CD14-positive monocyte (primary cell): Measurements from ENCODE around the gene PCCA. TPM values are rescaled to one million over a fixed set of nuclear protein-coding genes. Genes with fewer than 3 reads are reported as not detected.

ENCODE experiments used
- DNase-seq, 3 donors: peaks; one replicate each; pipeline ENCODE4 v3.0.0-alpha.2; 2011 to 2022
- H2AFZ ChIP-seq: 2 replicates; pipeline ENCODE4 v1.6.0; 2012; ENCODE audit warnings: mild to moderate bottlenecking, low read depth, low read length, inconsistent platforms; ENCODE audit not compliant: insufficient read depth, poor library complexity, severe bottlenecking
- H3K27ac ChIP-seq, 2 donors: 1 replicate in 1 of 2; 2 replicates in 1 of 2; pipeline ENCODE4 v1.5.1; 2012 to 2013; ENCODE audit warnings: low read length in 2 of 2, control low read depth in 1 of 2, inconsistent platforms in 1 of 2, low read depth in 1 of 2, mild to moderate bottlenecking in 1 of 2
- H3K27me3 ChIP-seq, 2 donors: one replicate each; pipeline versions ENCODE4 v1.6.0 to v1.6.1; 2011 to 2013; ENCODE audit warnings: low read length in 2 of 2; ENCODE audit not compliant: control insufficient read depth in 2 of 2, insufficient read depth in 2 of 2
- H3K36me3 ChIP-seq, 2 donors: replicated peaks in 1 of 2; 1 replicate in 1 of 2; 2 replicates in 1 of 2; pipeline versions ENCODE4 v1.5.1 to v1.6.1; 2012 to 2013; ENCODE audit warnings: low read length in 2 of 2, control low read depth in 1 of 2, inconsistent platforms in 1 of 2, mild to moderate bottlenecking in 1 of 2; ENCODE audit not compliant: insufficient read depth in 2 of 2, control insufficient read depth in 1 of 2
- H3K4me1 ChIP-seq, 2 donors: 1 replicate in 1 of 2; 2 replicates in 1 of 2; pipeline versions ENCODE4 v1.5.1 to v1.6.1; 2012 to 2013; ENCODE audit warnings: low read length in 2 of 2, control low read depth in 1 of 2, inconsistent platforms in 1 of 2, mild to moderate bottlenecking in 1 of 2, moderate library complexity in 1 of 2; ENCODE audit not compliant: insufficient read depth in 2 of 2, control insufficient read depth in 1 of 2
- H3K4me2 ChIP-seq: replicated peaks from 2 replicates; pipeline ENCODE3; 2012; ENCODE audit warnings: low read length, moderate library complexity, mild to moderate bottlenecking; ENCODE audit not compliant: poor library complexity, severe bottlenecking; ENCODE audit errors: extremely low read depth
- H3K4me3 ChIP-seq, 3 experiments: fragments of 200-600 bp in 1 of 3; sonication (generic) in 1 of 3; replicated peaks in 1 of 3; 1 replicate in 2 of 3; 2 replicates in 1 of 3; pipeline ENCODE4 v1.5.1; 2011 to 2013; ENCODE audit warnings: low read length in 3 of 3, mild to moderate bottlenecking in 3 of 3, control low read depth in 2 of 3, low read depth in 2 of 3, inconsistent platforms in 1 of 3, moderate library complexity in 1 of 3
- H3K79me2 ChIP-seq: 2 replicates; pipeline ENCODE4 v1.6.0; 2012; ENCODE audit warnings: mild to moderate bottlenecking, control low read depth, inconsistent platforms, low read length, moderate library complexity; ENCODE audit not compliant: insufficient read depth
- H3K9ac ChIP-seq: 2 replicates; pipeline ENCODE4 v1.6.0; 2017; ENCODE audit warnings: low read length, mild to moderate bottlenecking; ENCODE audit not compliant: insufficient read depth, poor library complexity, severe bottlenecking
- H3K9me3 ChIP-seq, 2 donors: replicated peaks in 1 of 2; 1 replicate in 1 of 2; 2 replicates in 1 of 2; pipeline versions ENCODE4 v1.5.1 to v1.6.1; 2012 to 2013; ENCODE audit warnings: low read length in 2 of 2, control low read depth in 1 of 2; ENCODE audit not compliant: control insufficient read depth in 1 of 2, insufficient read depth in 1 of 2
- H4K20me1 ChIP-seq: 2 replicates; pipeline ENCODE4 v1.6.0; 2012; ENCODE audit warnings: mild to moderate bottlenecking, low read length, control low read depth, moderate library complexity; ENCODE audit not compliant: insufficient read depth
- H3K27ac Mint-ChIP-seq, 7 donors: one replicate each; pipeline ENCODE4 v1.8.0; 2020; ENCODE audit warnings: mild to moderate bottlenecking in 7 of 7, mixed read lengths in 7 of 7, moderate library complexity in 6 of 7, inconsistent platforms in 2 of 7
- H3K27me3 Mint-ChIP-seq, 3 donors: one replicate each; pipeline ENCODE4 v1.8.0; 2021 to 2022; ENCODE audit warnings: low read depth in 3 of 3, mild to moderate bottlenecking in 3 of 3, mixed read lengths in 3 of 3, moderate library complexity in 3 of 3, inconsistent platforms in 1 of 3
- H3K36me3 Mint-ChIP-seq, 2 donors: one replicate each; pipeline ENCODE4 v1.8.0; 2020; ENCODE audit warnings: mixed read lengths in 2 of 2, inconsistent platforms in 1 of 2, mild to moderate bottlenecking in 1 of 2
- H3K4me1 Mint-ChIP-seq: one replicate; pipeline ENCODE4 v1.8.0; 2020; ENCODE audit warnings: mild to moderate bottlenecking, mixed read lengths
- H3K4me3 Mint-ChIP-seq, 2 donors: one replicate each; pipeline ENCODE4 v1.8.0; 2020; ENCODE audit warnings: mild to moderate bottlenecking in 2 of 2, mixed read lengths in 2 of 2, moderate library complexity in 1 of 2
- H3K9me3 Mint-ChIP-seq, 7 donors: one replicate each; pipeline ENCODE4 v1.8.0; 2020 to 2022; ENCODE audit warnings: mixed read lengths in 7 of 7, mild to moderate bottlenecking in 6 of 7, moderate library complexity in 6 of 7, inconsistent platforms in 2 of 7
- CTCF ChIP-seq: fragments of 200-600 bp; IDR thresholded peaks from one replicate; pipeline ENCODE4 v1.8.0; 2022; ENCODE audit warnings: antibody characterized with exemption, mild to moderate bottlenecking
- WGBS: methylation state at CpG from one replicate; pipeline ENCODE4 v1.1.5; 2013; ENCODE audit warnings: missing lambda C conversion rate; ENCODE audit not compliant: insufficient coverage; 5-methylcytosine and 5-hydroxymethylcytosine counted together
- intact Hi-C, 2 donors: fragments of 100-400 bp; cut with micrococcal nuclease; formaldehyde crosslinking; loops; one replicate each; pipeline versions ENCODE4 v1.15.0 to v1.15.1; 2023
- polyA plus RNA-seq, 3 donors: library from polyadenylated mRNA; depleted of rRNA in 1 of 3; unstranded in 2 of 3; stranded (reverse) in 1 of 3; fragments of 300-500 nt in 2 of 3; fragments of >200 nt in 1 of 3; fragmentation: Illumina TruSeq in 2 of 3; gene quantifications; 1 replicate in 2 of 3; 2 replicates in 1 of 3; pipeline ENCODE4 v1.2.3, GENCODE V29; 2012 to 2021

The PCCA gene
- polyA plus RNA-seq, 3 donors = 4.4 to 13.5 (median 11.9) TPM

DNA sequence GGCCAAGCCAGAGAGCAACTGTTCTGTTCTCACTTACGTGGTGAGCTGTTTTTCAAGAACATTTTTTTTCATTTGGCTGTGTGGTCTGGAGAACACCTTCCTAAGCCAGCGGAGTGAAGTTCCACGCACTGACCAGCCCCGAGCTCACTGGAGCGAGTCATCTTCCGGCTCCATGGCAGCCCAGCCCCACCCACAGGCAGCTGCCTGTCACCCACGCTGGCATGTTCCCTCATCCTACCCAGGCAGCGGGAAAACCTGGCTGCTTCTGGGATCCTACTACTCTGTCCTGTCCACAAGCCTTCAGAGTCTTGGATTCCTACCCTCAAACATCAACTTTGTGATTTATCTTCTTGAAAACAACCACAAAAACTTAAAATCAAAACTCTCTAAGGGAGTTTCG, 423.5 kb downstream of the PCCA start:
- Histone ChIP-seq H4K20me1 (no peaks in the 10 kb centered on the region), H3K27me3 (peaks cover 0 to under 1% of the 10 kb centered on the region in 2 donors), H2AFZ (no peak overlapping the region), H3K36me3 (no peaks in the 10 kb centered on the region), H3K4me3 (no peak overlapping the region), H3K4me1 (peaks cover 10 to 20% of the 10 kb centered on the region in 2 donors), H3K9ac (no peak overlapping the region), H3K27ac (no peak overlapping the region), H3K79me2 (no peaks in the 10 kb centered on the region), H3K4me2 (no peak overlapping the region), H3K9me3 (no peaks in the 10 kb centered on the region)
- Mint-ChIP-seq H3K9me3 (peaks cover 0 to 2% (median 0%) of the 10 kb centered on the region in 7 donors), H3K36me3 (no peaks in the 10 kb centered on the region), H3K27me3 (peaks cover 0 to 7% (median 2%) of the 10 kb centered on the region in 3 donors), H3K4me1 (peaks cover 29% of the 10 kb centered on the region), H3K4me3 (peak overlapping the region in 1 of 2 donors; percentile 16), H3K27ac (peak overlapping the region in 1 of 7 donors; percentile 40)
- intact Hi-C loops = loop anchor here (5.0 to 10.0 kb wide), 3 partner anchors 88 to 858 kb away; no protein-coding TSS in a partner anchor
- peak in 1 of 3 donors; percentile 21 for DNase-seq
- 85% methylated on average over 8 of the region's 9 CpGs for WGBS
- no peak for TF ChIP-seq CTCF

GRCh38 chr13:100513171-100513570, 424.3 kb downstream of the PCCA start:
- H3K9me3 Mint-ChIP-seq = peaks cover 0 to 2% (median 0%) of the 10 kb centered on the region in 7 donors
- Histone ChIP-seq H3K4me1 (peaks cover 12 to 20% of the 10 kb centered on the region in 2 donors), H2AFZ (no peak overlapping the region), H3K36me3 (no peaks in the 10 kb centered on the region), H3K4me3 (no peak overlapping the region), H3K9me3 (no peaks in the 10 kb centered on the region), H3K27me3 (peaks cover 3 to 5% of the 10 kb centered on the region in 2 donors), H4K20me1 (no peaks in the 10 kb centered on the region), H3K9ac (no peak overlapping the region), H3K4me2 (no peak overlapping the region), H3K27ac (no peak overlapping the region), H3K79me2 (no peaks in the 10 kb centered on the region)
- intact Hi-C loops = loop anchor here (5.0 to 10.0 kb wide), 3 partner anchors 88 to 858 kb away; no protein-coding TSS in a partner anchor
- TF ChIP-seq CTCF = no peak
- peaks cover 0 to 1% of the 10 kb centered on the region in 2 donors for H3K36me3 Mint-ChIP-seq
- DNase-seq = no peak
- H3K27me3 Mint-ChIP-seq = peaks cover 3 to 7% (median 4%) of the 10 kb centered on the region in 3 donors
- no peak overlapping the region for H3K27ac Mint-ChIP-seq
- 100% methylated on average over 1 of the region's 3 CpGs for WGBS
- peak overlapping the region in 1 of 2 donors; percentile 19 for H3K4me3 Mint-ChIP-seq
- H3K4me1 Mint-ChIP-seq = peaks cover 34% of the 10 kb centered on the region
